ENCODE data around the gene KSR2.
A peak's percentile ranks its signal among the peaks of the same experiment; 100 is the strongest.
"Not testable (repeated sequence)": the region's sequence is repeated elsewhere in the genome, so short reads cannot be mapped to it uniquely, and the experiment has no call there.

KSR2 gene

DNA sequence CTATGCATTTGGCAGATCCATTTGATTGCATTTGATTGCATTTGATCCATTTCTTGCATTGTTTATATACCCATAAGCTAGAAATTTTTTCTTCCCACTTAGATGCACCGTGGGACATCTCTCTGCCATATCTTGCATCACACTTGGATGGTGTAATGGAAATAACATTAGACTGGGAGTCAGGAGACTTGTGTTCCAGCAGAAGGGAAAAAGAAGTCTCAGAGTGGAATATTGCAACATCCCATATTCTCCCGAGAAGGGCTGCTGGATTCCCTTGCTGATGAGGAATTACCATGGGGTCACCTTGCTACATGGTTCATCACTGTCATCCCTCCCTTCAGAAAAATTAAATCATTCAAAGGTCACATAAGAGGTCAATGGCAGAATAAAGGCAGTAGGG lies 78.1 kb downstream of the KSR2 start:
- DNase-seq (ENCODE audit: low spot score): no peak

DNA sequence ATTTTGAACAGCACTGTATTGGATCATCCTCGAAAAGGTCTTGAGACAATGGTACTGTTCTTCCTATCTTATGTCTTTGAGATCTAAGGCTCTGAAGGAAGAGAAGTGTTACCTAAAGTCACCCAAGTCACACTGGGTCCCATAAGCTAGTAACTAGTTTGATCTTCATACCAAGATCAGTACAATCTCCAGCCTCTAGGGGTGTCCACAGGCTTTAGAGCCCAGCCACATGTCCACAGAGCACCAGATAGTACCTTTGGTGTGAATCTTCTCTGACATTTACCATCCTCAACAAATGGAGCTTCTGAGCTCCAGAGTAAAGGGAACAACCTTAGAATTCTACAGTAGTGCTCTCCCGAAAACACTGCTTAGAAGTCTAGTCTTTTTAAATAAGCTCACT lies 78.7 kb downstream of the KSR2 start:
- no peak for DNase-seq (ENCODE audit: low spot score)

DNA sequence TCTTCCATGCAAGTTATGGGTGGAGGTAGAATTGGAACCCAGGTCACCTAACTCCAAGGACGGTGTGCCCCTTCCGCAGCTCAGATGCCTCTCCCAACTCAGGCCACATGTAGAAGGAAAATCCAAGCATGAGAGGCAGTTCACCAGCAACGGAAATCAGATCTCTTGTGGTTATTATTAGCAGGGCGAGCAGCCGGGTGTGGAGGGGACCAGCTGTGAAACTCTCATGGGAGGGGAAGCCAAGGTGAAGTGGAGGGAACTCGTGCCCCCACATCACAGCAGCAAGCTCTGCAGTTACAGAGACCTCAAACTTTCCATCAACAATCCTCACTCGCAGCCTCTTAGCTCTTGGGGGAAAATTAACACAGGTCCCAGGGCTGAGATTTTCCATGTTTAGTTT lies 79.7 kb downstream of the KSR2 start:
- no peak for DNase-seq (ENCODE audit: low spot score)

DNA sequence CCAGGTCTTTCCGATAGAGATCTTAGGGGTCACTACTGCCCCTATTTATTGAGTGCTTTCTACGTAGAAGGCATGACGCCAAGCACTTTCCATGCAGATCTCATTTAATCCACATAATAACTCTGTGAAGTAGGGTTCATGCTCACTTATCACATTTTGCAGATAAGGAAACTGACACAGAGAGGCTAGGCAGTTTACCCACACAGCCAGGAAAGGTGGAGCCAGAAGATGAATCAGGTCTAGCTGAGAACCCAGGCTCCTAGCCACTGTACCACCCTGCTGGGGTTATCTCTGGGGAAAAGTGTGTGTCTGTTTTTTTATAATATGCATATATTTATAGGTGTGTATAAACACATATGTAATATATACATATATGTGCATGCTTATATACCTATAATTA lies 83.6 kb downstream of the KSR2 start:
- DNase-seq (ENCODE audit: low spot score): no peak

DNA sequence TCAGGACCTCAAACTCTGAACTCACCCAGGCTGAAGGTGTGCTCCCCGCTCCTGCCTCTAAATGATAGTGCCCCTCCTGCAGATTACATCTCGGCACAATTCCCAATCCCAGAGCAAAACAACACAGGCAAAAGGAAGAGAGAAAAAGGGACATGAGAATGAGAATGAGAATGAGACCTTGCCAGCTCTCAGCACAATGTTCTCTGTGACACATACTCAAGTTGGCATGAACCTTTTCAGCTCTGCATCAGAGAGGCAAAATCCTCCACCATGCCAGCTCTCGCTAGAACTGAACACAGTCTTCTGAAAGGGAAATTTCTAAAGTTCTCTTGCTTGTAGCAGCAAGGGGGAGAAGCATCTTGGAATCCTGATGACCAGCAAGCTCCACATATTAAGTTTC lies 84.6 kb downstream of the KSR2 start:
- no peak for DNase-seq (ENCODE audit: low spot score)

DNA sequence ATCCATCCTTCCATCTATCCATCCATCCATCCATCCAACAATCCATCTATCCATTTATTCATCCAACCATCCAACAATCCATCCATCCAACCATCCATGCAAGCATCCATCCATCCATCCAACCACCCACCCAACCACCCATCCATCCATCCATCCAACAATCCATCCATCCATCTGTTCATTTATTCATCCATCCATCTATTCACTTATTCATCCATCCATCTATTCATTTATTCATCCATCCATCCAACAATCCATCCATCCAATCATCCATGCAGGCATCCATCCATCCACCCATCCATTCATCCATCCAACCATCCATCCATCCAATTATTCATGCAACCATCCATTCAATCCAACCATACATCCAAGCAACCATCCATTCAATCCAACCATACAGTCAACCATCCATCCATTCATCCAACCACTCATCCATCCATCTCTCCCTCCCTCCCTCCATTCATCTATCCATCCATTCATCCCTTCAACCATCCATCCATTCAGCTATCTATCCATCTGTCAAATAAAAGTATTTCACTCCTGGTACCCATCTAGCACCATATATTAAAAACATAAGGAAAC lies 86.1 kb downstream of the KSR2 start:
- DNase-seq (ENCODE audit: low spot score): no peak

DNA sequence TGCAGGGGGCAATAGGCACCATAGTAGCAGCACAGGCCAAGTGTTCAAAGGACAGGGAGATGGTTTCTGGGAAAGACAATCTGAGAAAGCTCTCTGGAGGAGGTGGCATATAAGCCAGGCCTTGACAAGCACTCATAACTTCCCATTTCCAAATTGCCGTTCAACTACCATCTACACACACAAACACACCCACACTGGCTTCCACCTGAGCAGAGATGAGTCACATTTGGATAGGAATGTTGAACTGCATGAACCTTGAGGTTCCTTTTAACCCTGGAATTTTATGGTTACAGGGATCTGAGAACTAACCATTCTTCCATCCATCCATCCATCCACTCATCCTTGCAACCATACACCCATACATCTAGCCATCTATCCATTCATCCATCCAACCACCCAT lies 86.6 kb downstream of the KSR2 start:
- DNase-seq (ENCODE audit: low spot score): no peak

DNA sequence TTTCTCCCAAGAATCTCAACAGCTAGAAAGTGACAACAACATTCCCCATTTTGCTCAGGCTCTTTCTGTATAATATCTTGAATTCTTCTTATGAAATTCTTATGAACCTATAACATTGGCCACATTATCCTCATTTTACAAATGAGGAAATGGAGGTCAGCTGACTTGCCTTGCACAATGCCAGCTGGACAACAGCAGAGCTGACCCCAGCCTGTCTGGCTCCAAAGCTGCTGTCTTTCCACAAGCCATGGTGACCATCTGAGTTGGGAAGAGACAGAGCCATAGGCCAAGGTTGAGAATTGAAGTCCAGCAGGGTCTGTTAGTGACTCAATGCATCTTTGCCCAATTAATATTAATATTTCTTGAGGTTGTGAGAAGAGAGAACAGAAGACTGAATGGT lies 87.3 kb downstream of the KSR2 start:
- DNase-seq (ENCODE audit: low spot score): no peak

DNA sequence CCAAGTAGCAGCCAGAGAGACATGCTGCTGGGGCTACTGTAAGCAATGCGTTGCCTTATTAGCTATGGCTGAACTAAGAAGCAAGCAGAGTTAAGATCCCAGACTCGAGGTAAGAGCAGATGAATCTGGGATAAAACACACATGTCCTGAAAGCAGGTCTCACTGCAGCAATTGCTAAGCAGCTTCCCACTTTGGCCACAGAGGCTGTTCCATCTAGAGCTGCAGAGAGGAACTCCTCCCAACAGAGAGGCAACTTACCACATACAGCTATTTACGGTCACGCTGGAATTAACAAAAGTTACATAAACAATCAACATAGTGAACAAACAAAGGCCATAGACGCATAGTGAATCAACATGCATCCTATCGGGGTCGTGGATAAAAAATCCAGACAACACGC lies 90.2 kb downstream of the KSR2 start:
- DNase-seq (ENCODE audit: low spot score): no peak

DNA sequence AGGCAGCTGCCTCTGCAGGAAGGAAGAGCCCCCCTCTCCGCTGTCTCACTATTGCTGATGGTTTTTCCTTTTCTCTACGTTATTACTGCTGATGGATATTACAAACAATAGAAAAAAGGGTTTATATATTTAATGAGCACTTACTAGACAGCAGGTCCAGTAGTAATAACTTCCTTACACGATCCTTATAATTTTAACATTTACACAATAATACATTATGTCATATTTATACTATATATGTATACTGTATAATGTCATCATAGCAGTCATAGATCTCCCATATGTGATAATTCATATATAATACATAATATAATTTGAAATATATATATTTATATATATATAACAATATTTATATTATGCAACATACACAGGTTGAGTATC lies 92.4 kb downstream of the KSR2 start:
- no peak for DNase-seq (ENCODE audit: low spot score)

DNA sequence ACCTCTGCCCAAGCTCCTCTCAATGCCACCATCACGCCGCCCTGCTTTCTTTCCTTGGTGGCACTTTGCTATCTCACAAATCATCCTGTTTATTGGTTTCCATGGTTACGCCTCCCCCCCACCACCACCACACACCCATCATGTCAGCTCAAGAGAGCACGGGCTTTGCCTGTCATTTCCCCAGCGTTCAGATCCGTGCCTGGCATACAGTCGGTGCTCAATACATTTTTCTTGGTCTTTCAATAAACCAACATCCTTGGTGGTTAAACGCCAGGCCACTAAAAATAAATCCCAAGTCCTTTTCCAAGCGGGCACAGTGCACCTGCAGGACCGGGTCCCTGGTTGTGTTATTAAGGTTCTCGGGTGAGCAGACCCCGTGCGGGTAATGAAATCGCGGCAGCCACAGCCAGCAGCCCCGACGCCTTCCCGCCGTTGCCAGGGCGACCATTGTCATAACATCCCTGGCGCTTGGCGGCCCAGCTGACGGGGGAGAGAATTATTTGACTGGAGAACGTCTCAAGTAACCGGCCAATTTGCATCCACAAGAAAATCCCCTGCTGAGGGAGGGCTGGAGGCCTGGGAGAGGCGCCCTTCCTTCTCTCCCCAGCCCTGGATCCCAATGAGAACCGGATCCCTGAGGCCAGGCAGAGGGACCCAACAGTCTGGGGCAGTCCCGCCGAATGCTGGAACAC lies 92.9 kb downstream of the KSR2 start:
- DNase-seq (ENCODE audit: low spot score): peak; percentile 28

DNA sequence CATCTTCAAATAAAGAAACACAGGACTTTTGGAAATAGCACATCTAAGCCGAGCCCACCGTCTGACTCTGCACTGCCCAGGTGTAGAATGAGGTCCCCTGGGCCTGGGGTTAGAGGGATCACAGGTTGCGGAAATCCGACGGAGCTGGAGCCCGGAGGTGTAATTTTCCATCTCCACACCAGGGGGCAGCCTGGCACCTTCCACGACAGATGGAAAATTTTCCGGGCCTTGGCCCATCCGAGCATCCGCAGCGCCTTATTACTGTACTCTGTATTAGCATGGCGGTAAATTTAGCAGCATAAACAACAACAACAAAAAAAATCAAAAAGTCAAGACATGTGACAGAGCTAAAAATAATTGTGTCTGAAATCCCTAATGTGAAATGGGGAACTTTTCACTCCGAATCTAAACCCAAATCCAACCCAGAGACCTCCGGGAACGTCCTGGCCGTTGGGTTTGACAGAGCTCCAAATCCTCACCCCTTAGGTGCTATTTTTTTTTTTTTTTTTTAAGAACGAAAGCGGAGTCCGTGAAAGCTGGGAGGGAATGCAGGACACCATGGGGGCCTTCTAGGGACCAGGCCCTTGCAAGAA lies 93.9 kb downstream of the KSR2 start:
- DNase-seq (ENCODE audit: low spot score): peak; percentile 86

DNA sequence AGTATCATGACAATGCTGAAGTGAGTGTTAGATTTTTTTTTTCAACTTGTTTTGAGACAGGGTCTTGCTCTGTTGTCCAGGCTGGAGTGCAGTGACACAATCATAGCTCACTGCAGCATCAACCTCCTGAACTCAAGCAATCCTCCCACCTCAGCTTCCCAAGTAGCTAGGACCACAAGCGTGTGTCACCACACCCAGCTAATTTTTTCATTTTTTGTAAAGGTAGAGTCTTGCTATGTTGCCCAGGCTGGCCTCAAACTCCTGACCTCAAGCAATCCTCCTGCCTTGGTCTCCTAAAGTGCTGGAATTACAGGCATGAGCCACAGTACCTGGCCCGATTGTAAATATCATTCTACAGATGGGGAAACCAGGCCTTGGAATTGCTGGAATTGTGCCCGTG lies 94.6 kb downstream of the KSR2 start:
- DNase-seq (ENCODE audit: low spot score): not testable (repeated sequence)

DNA sequence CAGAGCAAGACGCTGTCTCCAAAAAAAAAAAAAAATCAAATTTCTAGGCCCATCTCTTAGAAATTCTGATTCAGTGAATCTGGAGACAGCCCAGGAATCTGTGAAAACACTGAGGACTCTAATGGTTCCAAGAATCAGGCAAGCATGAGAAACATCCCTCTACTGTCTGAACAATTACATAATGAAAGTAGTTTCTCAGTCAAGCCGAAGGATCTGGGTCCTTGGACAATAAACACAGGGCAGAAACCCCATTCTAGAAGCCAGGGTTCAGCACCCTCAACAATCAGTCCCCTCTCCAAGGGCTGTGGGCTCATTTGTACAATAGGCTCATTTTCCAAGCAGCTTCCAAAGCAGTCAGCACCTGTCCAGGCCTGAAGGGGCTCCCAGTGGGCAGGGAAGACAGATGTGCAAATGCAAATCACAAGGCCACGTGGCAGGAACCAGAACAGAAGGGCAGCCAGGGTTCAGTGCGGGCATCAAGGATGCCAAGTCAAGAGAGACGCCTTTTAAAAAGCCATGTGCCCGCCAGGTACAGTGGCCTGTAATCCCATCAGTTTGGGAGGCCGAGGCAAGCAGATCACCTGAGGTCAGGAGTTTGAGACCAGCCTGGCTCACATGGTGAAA lies 96.1 kb downstream of the KSR2 start:
- no peak for DNase-seq (ENCODE audit: low spot score)

DNA sequence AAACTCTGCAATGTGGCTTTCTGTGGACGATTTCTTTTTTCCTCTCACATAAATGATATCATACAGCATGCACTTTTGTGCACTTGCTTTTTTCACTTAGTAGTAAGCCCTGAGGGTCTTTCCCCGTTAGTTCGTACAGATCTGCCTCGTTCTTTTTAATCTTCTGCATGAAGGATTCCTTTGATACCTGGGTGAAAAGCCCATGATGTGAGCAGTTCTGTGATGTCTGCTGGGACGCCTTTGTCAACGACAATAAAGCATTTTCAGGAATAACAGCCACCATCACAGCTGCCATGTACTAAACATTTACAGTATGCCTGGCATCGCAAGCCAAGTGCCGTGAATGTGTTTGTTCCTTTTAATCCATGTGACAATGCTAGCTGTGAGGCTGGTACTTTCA lies 99.2 kb downstream of the KSR2 start:
- DNase-seq (ENCODE audit: low spot score): no peak

DNA sequence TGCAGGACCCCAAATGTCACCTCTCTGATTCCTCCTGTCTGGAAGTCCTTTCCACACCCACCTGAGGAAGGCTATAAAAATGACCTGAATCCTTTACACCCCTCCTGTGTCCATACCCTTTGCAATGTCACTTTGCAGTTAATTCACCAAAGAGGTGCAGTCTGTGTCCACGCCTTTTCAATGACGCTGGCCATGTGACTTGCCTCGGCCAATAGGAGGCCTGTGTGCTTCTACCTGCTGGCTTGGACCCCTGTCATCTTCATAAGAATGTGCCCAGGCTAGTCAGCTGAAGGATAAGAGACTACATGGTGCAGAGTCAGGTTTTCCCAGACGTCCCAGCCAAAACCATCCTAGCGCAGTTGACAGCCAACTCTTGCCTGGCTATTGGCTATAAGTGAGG lies 101.4 kb downstream of the KSR2 start:
- DNase-seq (ENCODE audit: low spot score): no peak

DNA sequence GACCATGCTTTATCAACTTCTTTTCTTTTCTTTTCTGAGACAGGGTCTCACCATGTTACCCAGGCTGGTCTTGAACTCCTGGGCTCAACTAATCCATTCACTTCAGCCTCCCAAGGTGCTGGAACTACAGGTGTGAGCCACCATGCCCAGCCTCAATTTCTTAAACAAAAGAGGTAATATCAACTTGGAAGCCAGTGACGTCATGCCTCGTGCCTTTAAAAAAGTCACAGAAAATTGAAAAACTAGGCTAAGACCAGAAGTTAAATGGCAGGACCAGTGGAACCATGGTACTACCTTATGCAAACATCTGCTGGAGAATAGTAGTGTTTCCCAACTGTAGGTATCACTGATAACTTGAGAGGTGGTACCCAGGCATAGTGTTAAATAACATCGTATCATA lies 103.3 kb downstream of the KSR2 start:
- DNase-seq (ENCODE audit: low spot score): no peak

DNA sequence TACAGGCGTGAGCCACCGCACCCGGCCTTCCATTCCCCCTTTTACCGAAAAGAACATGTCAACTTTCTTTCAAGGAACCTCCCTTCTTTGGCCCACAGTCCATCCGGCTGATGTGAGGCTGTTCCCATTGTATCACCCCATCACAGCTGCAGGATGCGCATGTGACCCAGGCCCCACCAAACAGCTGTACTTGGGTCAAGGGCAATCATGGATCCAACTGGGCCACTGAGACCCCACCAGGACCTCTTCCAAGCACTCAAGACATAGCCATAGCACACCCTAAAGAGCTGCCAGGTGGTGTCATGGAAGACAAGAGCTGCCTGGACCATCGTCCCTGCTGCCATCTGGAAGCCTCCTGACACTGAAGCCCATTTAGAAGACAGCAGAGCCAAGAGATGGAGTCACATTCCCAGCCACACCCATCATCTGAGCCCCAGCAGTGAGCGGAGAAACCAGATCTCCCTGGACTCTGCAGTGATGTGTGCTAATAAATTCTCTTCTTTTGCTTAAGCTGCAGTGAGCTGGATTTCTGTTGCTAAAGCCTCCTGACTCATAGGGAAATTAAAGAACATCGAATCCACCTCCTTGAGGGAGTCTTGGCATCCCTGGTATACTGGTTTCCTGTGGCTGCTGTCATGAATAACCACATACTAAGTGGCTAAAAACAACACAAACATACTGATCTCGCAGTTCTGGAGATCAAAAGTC lies 105.6 kb downstream of the KSR2 start:
- peak; percentile 65 for DNase-seq (ENCODE audit: low spot score)

DNA sequence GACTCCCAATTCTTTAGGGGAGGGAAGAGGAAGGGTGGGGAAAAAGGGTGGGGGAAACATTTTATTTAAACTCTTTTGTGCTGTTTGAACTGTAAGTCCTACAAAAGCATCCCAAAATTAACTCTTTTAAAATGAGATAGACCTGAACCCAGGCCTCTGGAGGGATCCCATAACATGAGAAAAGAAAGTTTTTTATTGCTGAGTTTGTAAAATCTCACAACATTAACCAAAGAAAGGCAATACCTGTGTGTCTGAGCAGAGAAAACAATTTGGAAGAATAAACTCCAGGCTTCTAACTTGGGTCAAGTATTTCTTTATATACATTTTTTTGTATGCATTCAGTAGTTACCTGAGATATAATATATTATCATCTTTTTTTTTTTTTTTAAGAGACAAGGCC lies 107.1 kb downstream of the KSR2 start:
- no peak for DNase-seq (ENCODE audit: low spot score)

DNA sequence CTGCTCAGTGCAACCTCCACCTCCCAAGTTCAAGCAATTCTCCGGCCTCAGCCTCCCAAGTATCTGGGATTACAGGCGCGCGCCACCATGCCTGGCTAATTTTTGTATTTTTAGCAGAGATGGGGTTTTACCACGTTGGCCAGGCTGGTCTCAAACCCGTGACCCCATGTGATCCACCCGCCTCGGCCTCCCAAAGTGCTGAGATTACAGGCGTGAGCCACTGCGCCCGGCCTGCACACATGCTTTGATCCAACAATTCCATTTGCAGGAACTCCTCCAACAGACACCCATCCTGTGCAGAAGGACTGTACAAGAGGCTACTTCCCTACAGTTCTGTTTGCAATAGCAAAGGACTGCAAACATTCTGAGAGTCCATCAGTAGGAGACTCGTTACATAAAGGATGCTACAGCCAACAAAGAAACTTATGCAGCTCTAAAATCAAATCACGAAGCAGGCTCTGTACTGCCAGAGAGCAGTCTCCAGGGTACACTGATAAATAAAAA lies 108.0 kb downstream of the KSR2 start:
- not testable (repeated sequence) for DNase-seq (ENCODE audit: low spot score)

DNA sequence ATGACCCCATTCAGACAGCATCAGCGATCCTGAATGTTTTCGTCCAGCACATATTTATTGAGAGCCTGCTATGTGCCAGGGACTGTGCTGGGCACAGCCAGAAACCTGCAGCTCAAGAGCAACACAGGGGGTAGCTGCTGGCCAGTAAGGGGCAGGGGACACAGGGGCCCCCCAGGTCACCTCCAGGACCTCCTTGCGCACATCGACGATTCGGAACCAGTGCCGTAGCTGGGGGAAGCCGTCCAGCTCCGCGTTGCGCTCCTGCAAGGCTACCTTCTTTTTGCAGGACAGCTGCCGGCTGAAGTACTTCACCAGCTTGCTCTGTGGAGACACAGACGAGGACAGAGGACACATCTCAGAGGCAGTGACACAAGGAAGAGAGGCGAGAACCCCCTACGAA lies 108.7 kb downstream of the KSR2 start:
- DNase-seq (ENCODE audit: low spot score): no peak

All from AG20443 (cell line).